Measurements from ENCODE around the gene MLLT3. TPM values are rescaled to one million over a fixed set of nuclear protein-coding genes. Genes with fewer than 3 reads are reported as not detected.
A peak's percentile ranks its signal among the peaks of the same experiment; 100 is the strongest.

MLLT3 gene
- total and polyA plus RNA-seq, 2 of the 8 experiments (the other 6 are each of a cell fraction or from before 2014, with no cell fraction given): 5.9 to 9.6 TPM

- Histone ChIP-seq H2BK15ac (ENCODE audit: low read length) (no peak overlapping the region), H3K4ac (replicated peaks; ENCODE audit: insufficient read length, low read depth, low read length) (no peak overlapping the region), H2AK5ac (ENCODE audit: low read depth, low read length) (no peak overlapping the region), H3K79me2 (ENCODE audit: control insufficient read depth in 1 of 2, insufficient read depth in 2 of 2, low read length in 2 of 2) (no peaks in the 10 kb centered on the region), H3K27ac (ENCODE audit: low read depth, low read length) (no peak overlapping the region), H4K91ac (replicated peaks; ENCODE audit: insufficient read length, low read length) (no peak overlapping the region), H3K9ac (replicated peaks in 1 of 4; ENCODE audit: extremely low read depth in 1 of 4, low read depth in 3 of 4, low read length in 3 of 4) (peak overlapping the region in 2 of 4 experiments; percentile 14 to 68; a peak in 3 of 7 replicates), H4K8ac (ENCODE audit: extremely low read depth, insufficient read depth, low read length) (no peak overlapping the region), H3K9me3 (ENCODE audit: insufficient read depth in 2 of 2, low read depth in 1 of 2, low read length in 1 of 2) (no peaks in the 10 kb centered on the region), H3K27me3 (replicated peaks in 1 of 4; ENCODE audit: control insufficient read depth in 3 of 4, extremely low read depth in 1 of 4, insufficient read depth in 3 of 4, low read length in 3 of 4) (peaks cover 11 to 51% (median 40%) of the 10 kb centered on the region in 4 experiments), H2BK12ac (ENCODE audit: low read depth, low read length) (no peak overlapping the region), H4K5ac (ENCODE audit: insufficient read length, low read depth, low read length) (no peak overlapping the region), H3K23me2 (ENCODE audit: low read depth, low read length) (peaks cover 28% of the 10 kb centered on the region), H3K23ac (ENCODE audit: insufficient read length) (no peak overlapping the region), H2BK5ac (ENCODE audit: low read depth, low read length) (no peak overlapping the region), H3K36me3 (ENCODE audit: control insufficient read depth in 2 of 4, insufficient read depth in 4 of 4, low read length in 3 of 4) (no peaks in the 10 kb centered on the region), H4K20me1 (replicated peaks in 1 of 2; ENCODE audit: control insufficient read depth in 1 of 2, insufficient read depth in 2 of 2, low read length in 2 of 2) (peaks cover 0 to 5% of the 10 kb centered on the region in 2 experiments), H3K14ac (ENCODE audit: insufficient read length) (no peak overlapping the region), H3K4me1 (replicated peaks in 1 of 4; ENCODE audit: control insufficient read depth in 3 of 4, insufficient read depth in 4 of 4, low read length in 3 of 4) (peaks cover 0 to 17% (median 3%) of the 10 kb centered on the region in 4 experiments; a peak in 5 of 7 replicates), H3K4me3 (ENCODE audit: extremely low read depth in 1 of 4, insufficient read depth in 2 of 4, low read depth in 3 of 4, low read length in 4 of 4) (peak overlapping the region; percentile 67 to 97 (median 80)), H3K56ac (replicated peaks; ENCODE audit: insufficient read length, low read depth, low read length) (no peak overlapping the region), H2AFZ (ENCODE audit: low read length) (peak overlapping the region; percentile 56; the same call in 1 of the 2 replicates), H3K4me2 (ENCODE audit: insufficient read depth in 1 of 2, low read depth in 2 of 2, low read length in 2 of 2) (peak overlapping the region; percentile 96 to 98), H2BK20ac (ENCODE audit: low read length) (no peak overlapping the region), H2BK120ac (replicated peaks; ENCODE audit: low read depth, low read length) (no peak overlapping the region), H3K79me1 (ENCODE audit: low read depth, low read length) (no peaks in the 10 kb centered on the region), H3K18ac (ENCODE audit: extremely low read depth, low read length) (no peak overlapping the region)
- ChIA-PET CTCF (ENCODE audit: partially characterized antibody) (interaction anchor here (0.8 kb wide), 1 partner anchor 63 kb away, joined by 3 read pairs; the partner anchor contains the start of gene FOCAD), POLR2A (ENCODE audit: partially characterized antibody) (no interaction called here)
- WGBS, 2 experiments (ENCODE audit: extremely low coverage in 1 of 2, insufficient coverage in 1 of 2, insufficient read length in 1 of 2, insufficient replicate concordance in 2 of 2, low coverage in 1 of 2, low lambda C conversion rate in 2 of 2, missing lambda C conversion rate in 1 of 2): 2% methylated on average over 50 of the region's 65 CpGs; no CpG with 5 or more reads in 1 of the 2 experiments
- TF ChIP-seq SUZ12 (IDR thresholded peaks at IDR 0.05; ENCODE audit: low read length): peak; percentile 73
- TF ChIP-seq TCF12 (IDR thresholded peaks at IDR 0.05; ENCODE audit: low read depth, low read length): no peak
- TF ChIP-seq HDAC2 (IDR thresholded peaks at IDR 0.05; ENCODE audit: borderline replicate concordance in 1 of 2, low read depth in 2 of 2, low read length in 2 of 2): 0 out of 4 replicates have a peak, but pooled peaks of 1 of the 2 experiments have one; percentile 1
- TF ChIP-seq ASH2L (IDR thresholded peaks at IDR 0.05; ENCODE audit: low read length): peak; percentile 47
- peak; percentile 60 for TF ChIP-seq RNF2 (IDR thresholded peaks at IDR 0.05; ENCODE audit: borderline replicate concordance, low read depth, low read length, missing control alignments, poor library complexity, severe bottlenecking)
- TF ChIP-seq EZH2 (IDR thresholded peaks at IDR 0.05; ENCODE audit: low read depth, low read length, severe bottlenecking): peak; percentile 74
- peak; percentile 53 for TF ChIP-seq KDM4A (IDR thresholded peaks at IDR 0.05; ENCODE audit: low read depth, low read length, severe bottlenecking)
- no peak for TF ChIP-seq FOSL1 (IDR thresholded peaks at IDR 0.05; ENCODE audit: insufficient read depth, low read depth, low read length)
- no peak for TF ChIP-seq USF2 (IDR thresholded peaks at IDR 0.05; ENCODE audit: low read length)
- DNase-seq (ENCODE audit: low read depth in 1 of 2, low spot score in 2 of 2): peak in 1 of 2 experiments; percentile 60
- no peak for FAIRE-seq
Measured at GRCh38 chr9:20620650-20621470, 1.4 kb downstream of the MLLT3 start.

Data from H1 (cell line).